Type B pancreatic cell (in vitro differentiated cells): Measurements from ENCODE around the gene POLRMT. TPM values are rescaled to one million over a fixed set of nuclear protein-coding genes. Genes with fewer than 3 reads are reported as not detected.

Experiments
- DNase-seq: peaks from one replicate; pipeline ENCODE4 v3.0.0; 2021; ENCODE audit warnings: mixed read lengths; ENCODE audit not compliant: unreplicated experiment; ENCODE audit errors: extremely low spot score
- H3K27ac Mint-ChIP-seq: 2 replicates; pipeline ENCODE4 v1.8.0; 2021; ENCODE audit warnings: mild to moderate bottlenecking, mixed read lengths
- H3K27me3 Mint-ChIP-seq: 2 replicates; pipeline ENCODE4 v1.8.0; 2021; ENCODE audit warnings: mixed read lengths
- H3K36me3 Mint-ChIP-seq: 2 replicates; pipeline ENCODE4 v1.8.0; 2021; ENCODE audit warnings: mixed read lengths
- H3K4me1 Mint-ChIP-seq: one replicate; pipeline ENCODE4 v1.8.0; 2021; ENCODE audit warnings: mixed read lengths; ENCODE audit not compliant: unreplicated experiment
- H3K4me3 Mint-ChIP-seq: 2 replicates; pipeline ENCODE4 v1.8.0; 2021; ENCODE audit warnings: mild to moderate bottlenecking, mixed read lengths
- H3K9me3 Mint-ChIP-seq: 2 replicates; pipeline ENCODE4 v1.8.0; 2021; ENCODE audit warnings: mixed read lengths
- CTCF ChIP-seq: fragments of 200-600 bp; sonication (generic); conservative IDR thresholded peaks from 2 replicates; pipeline ENCODE4 v1.5.0; 2021; ENCODE audit warnings: antibody characterized with exemption, mild to moderate bottlenecking
- total RNA-seq: library from RNA; stranded (reverse); gene quantifications from 2 replicates; pipeline ENCODE4 v1.2.1, GENCODE V29; 2021; ENCODE audit warnings: low replicate concordance

POLRMT gene
- total RNA-seq, 1 donor from 2014 or later: 59.8 TPM

- Mint-ChIP-seq H3K36me3 (no peaks in the 10 kb centered on the region), H3K4me3 (peak overlapping the region; percentile 63), H3K27me3 (peaks cover 58% of the 10 kb centered on the region), H3K9me3 (no peaks in the 10 kb centered on the region), H3K4me1 (no peaks in the 10 kb centered on the region), H3K27ac (no peak overlapping the region)
- DNase-seq: no peak
- TF ChIP-seq CTCF: no peak
These were observed 42.0 kb downstream of the POLRMT start for GRCh38 chr19:591099-591958.

DNA sequence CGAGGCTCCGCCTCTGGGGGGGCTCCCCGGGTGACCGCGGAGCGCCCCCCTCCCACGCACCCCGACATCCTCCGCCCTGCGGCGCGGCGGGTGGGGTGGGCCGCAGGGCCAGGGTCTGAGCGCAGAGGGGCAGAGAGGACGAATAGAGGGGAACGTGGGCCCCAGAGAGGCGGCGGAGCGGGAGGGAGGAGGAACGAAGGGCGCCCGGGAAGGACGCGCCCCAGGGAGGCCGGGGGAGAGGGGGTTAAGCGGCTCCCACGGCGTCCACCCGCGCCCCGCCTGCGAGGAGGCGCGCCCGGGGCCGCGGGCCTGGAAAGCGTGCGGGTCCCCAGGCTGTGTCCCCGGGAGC, 42.6 kb downstream of the POLRMT start:
- H3K27me3 Mint-ChIP-seq: peaks cover 59% of the 10 kb centered on the region
- DNase-seq: no peak
- H3K4me1 Mint-ChIP-seq: no peaks in the 10 kb centered on the region
- H3K36me3 Mint-ChIP-seq: no peaks in the 10 kb centered on the region
- no peaks in the 10 kb centered on the region for H3K9me3 Mint-ChIP-seq
- H3K27ac Mint-ChIP-seq: no peak overlapping the region
- no peak for TF ChIP-seq CTCF
- H3K4me3 Mint-ChIP-seq: no peak overlapping the region

DNA sequence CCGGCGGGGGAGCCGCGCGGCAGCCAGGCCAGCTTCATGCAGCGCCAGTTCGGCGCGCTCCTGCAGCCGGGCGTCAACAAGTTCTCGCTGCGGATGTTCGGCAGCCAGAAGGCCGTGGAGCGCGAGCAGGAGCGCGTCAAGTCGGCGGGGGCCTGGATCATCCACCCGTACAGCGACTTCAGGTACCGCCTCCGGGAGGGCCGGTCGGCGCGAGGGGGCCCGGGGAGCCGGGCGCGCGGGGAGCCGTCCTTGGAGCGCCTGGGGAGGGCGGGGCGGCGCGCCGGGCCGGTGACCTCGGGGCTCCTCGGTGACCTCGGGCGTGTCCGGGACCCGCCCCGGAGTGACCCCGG, 43.0 kb downstream of the POLRMT start:
- Mint-ChIP-seq H3K4me1 (no peaks in the 10 kb centered on the region), H3K27ac (no peak overlapping the region), H3K9me3 (no peaks in the 10 kb centered on the region), H3K36me3 (no peaks in the 10 kb centered on the region), H3K4me3 (no peak overlapping the region), H3K27me3 (peaks cover 56% of the 10 kb centered on the region)
- no peak for TF ChIP-seq CTCF
- no peak for DNase-seq

DNA sequence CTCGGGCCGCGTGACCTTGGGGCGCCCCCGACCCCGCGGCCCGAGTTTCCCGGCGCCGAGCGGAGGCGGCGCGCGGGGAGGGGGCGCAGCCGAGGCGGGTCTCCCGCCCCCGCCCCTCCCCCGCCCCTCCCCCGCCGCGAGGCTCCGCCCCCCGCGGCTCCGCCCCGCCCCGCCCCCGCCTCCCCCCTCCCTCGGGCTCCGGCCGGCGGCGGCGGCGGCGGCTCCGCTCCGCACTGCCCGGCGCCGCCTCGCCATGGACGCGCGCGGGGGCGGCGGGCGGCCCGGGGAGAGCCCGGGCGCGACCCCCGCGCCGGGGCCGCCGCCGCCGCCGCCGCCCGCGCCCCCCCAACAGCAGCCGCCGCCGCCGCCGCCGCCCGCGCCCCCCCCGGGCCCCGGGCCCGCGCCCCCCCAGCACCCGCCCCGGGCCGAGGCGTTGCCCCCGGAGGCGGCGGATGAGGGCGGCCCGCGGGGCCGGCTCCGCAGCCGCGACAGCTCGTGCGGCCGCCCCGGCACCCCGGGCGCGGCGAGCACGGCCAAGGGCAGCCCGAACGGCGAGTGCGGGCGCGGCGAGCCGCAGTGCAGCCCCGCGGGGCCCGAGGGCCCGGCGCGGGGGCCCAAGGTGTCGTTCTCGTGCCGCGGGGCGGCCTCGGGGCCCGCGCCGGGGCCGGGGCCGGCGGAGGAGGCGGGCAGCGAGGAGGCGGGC, 43.5 kb downstream of the POLRMT start, which contains the start of gene HCN2:
Gene HCN2 (plus strand): TSS at position 189 of the 703 bp plus-strand sequence. CDS start 65 bp downstream, at position 254.
- no peak for DNase-seq
- peaks cover 51% of the 10 kb centered on the region for H3K27me3 Mint-ChIP-seq

More for the DNA sequence above, 43.5 kb downstream of the POLRMT start, which contains the start of gene HCN2:
- Mint-ChIP-seq H3K36me3 (no peaks in the 10 kb centered on the region), H3K9me3 (no peaks in the 10 kb centered on the region), H3K27ac (no peak within 1 kb of the TSS), H3K4me3 (peak within 1 kb of the TSS; percentile 65), H3K4me1 (no peaks in the 10 kb centered on the region)
- TF ChIP-seq CTCF: no peak
